Suprapubic skin (tissue), 4 donors: Measurements from ENCODE around the gene DNM3. TPM values are rescaled to one million over a fixed set of nuclear protein-coding genes. Genes with fewer than 3 reads are reported as not detected.

ENCODE experiments used
- DNase-seq, 2 donors: peaks; one replicate each; pipeline ENCODE4 v3.0.0-alpha.2; 2019; ENCODE audit warnings: low spot score in 2 of 2
- H3K27ac ChIP-seq: fragments of 200-600 bp; sonication (generic); one replicate; pipeline ENCODE4 v1.5.1; 2019
- H3K27me3 ChIP-seq: fragments of 200-600 bp; sonication (generic); one replicate; pipeline ENCODE4 v1.5.1; 2019
- H3K36me3 ChIP-seq: fragments of 200-600 bp; sonication (generic); one replicate; pipeline ENCODE4 v1.5.1; 2019
- H3K4me1 ChIP-seq: fragments of 200-600 bp; sonication (generic); one replicate; pipeline ENCODE4 v1.5.1; 2019
- H3K4me3 ChIP-seq: fragments of 200-600 bp; sonication (generic); one replicate; pipeline ENCODE4 v1.5.1; 2019; ENCODE audit warnings: mild to moderate bottlenecking
- H3K9me3 ChIP-seq: fragments of 200-600 bp; sonication (generic); one replicate; pipeline ENCODE4 v1.5.1; 2019
- EP300 ChIP-seq: sonication (generic); formaldehyde crosslinking; IDR thresholded peaks from one replicate; pipeline ENCODE4 v1.6.1; 2017; ENCODE audit warnings: antibody characterized with exemption
- POLR2A ChIP-seq, 2 donors: fragments of 450-650 bp; IDR thresholded peaks; one replicate each; pipeline ENCODE4 v1.6.1; 2017; ENCODE audit warnings: antibody characterized with exemption in 2 of 2, mild to moderate bottlenecking in 2 of 2, moderate library complexity in 2 of 2
- POLR2AphosphoS5 ChIP-seq, 3 donors: sonication (generic); formaldehyde crosslinking; IDR thresholded peaks; one replicate each; pipeline ENCODE4 v1.6.1; 2017; ENCODE audit warnings: antibody characterized with exemption in 3 of 3
- WGBS: methylation state at CpG from one replicate; pipeline ENCODE4 v1.1.5; 2018; 5-methylcytosine and 5-hydroxymethylcytosine counted together
- total RNA-seq, 4 donors: library from RNA; depleted of rRNA; stranded (reverse); fragments of >200 nt; gene quantifications; one replicate each; pipeline ENCODE4 v1.1.0, GENCODE V29; 2016
- TF ChIP-seq, protein P1 (sequence below), 2 donors: fragments of 200-600 bp in 1 of 2; fragments of 450-650 bp in 1 of 2; sonication (generic) in 1 of 2; IDR thresholded peaks; one replicate each; pipeline ENCODE4 v1.5.1; 2016 to 2019; ENCODE audit warnings: antibody characterized with exemption in 2 of 2, mild to moderate bottlenecking in 1 of 2, moderate library complexity in 1 of 2

DNM3 gene
- total RNA-seq, 4 donors from 2014 or later: 1.6 to 11.7 (median 3.7) TPM

DNA sequence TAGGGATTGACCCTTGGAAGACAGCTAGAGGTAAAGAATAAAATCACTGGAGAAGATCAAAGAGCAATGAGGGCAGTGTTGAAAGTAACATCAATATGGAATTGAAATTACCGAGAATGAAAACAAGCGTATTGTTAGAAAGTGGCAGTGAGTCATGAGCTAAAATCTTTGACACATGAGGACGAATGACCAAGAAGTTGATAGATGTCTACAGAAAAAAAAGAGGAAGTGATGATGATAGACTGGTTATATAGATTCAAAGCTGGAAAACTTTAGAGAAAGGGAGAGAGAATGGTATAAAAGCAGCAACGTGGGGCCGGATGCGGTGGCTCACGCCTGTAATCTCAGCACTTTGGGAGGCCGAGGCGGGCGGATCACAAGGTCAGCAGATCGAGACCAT lies 12.5 kb upstream of the DNM3 start:
- DNase-seq: no peak
- Histone ChIP-seq H3K4me1 (no peaks in the 10 kb centered on the region), H3K36me3 (no peaks in the 10 kb centered on the region), H3K4me3 (no peak overlapping the region), H3K27me3 (no peaks in the 10 kb centered on the region), H3K9me3 (no peaks in the 10 kb centered on the region), H3K27ac (no peak overlapping the region)
- TF ChIP-seq POLR2A (IDR thresholded peaks at IDR 0.05): no peak
- TF ChIP-seq, protein P1, sequence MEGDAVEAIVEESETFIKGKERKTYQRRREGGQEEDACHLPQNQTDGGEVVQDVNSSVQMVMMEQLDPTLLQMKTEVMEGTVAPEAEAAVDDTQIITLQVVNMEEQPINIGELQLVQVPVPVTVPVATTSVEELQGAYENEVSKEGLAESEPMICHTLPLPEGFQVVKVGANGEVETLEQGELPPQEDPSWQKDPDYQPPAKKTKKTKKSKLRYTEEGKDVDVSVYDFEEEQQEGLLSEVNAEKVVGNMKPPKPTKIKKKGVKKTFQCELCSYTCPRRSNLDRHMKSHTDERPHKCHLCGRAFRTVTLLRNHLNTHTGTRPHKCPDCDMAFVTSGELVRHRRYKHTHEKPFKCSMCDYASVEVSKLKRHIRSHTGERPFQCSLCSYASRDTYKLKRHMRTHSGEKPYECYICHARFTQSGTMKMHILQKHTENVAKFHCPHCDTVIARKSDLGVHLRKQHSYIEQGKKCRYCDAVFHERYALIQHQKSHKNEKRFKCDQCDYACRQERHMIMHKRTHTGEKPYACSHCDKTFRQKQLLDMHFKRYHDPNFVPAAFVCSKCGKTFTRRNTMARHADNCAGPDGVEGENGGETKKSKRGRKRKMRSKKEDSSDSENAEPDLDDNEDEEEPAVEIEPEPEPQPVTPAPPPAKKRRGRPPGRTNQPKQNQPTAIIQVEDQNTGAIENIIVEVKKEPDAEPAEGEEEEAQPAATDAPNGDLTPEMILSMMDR (IDR thresholded peaks at IDR 0.05): no peak
- no peak for TF ChIP-seq POLR2AphosphoS5 (IDR thresholded peaks at IDR 0.05)
- TF ChIP-seq EP300: no peak
- 93% methylated on average over 11 of the region's 11 CpGs for WGBS

- no peak for DNase-seq
- H3K4me3 ChIP-seq: no peak overlapping the region
- H3K9me3 ChIP-seq: no peaks in the 10 kb centered on the region
- 58% methylated on average over 4 of the region's 4 CpGs for WGBS
- H3K4me1 ChIP-seq: no peaks in the 10 kb centered on the region
- no peaks in the 10 kb centered on the region for H3K36me3 ChIP-seq
- H3K27me3 ChIP-seq: no peaks in the 10 kb centered on the region
- H3K27ac ChIP-seq: no peak overlapping the region
- no peak for TF ChIP-seq POLR2A (IDR thresholded peaks at IDR 0.05)
- no peak for TF ChIP-seq POLR2AphosphoS5 (IDR thresholded peaks at IDR 0.05)
- no peak for TF ChIP-seq EP300
Observed at GRCh38 chr1:171833091-171833825, 8.0 kb upstream of the DNM3 start.

DNA sequence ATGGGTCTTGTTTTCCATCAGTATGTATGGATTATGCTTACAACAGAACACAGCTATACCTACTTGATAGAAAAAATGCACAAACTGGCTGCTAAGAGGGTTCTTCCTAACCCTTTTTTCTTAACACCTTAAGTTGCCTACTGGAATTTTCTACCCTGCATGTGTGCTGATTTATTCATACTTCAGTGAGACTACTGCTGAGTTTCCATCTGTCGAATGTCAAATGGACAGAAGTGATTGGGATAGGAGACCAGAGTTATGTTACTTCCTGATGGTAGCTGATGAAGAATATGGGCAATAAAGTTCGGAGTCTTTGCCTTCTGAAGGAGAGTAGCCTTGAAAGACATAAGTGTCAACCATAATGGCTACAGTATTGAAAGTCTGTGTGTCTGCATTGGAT lies 6.5 kb upstream of the DNM3 start:
- DNase-seq: no peak
- Histone ChIP-seq H3K9me3 (no peaks in the 10 kb centered on the region), H3K4me3 (no peak overlapping the region), H3K27me3 (no peaks in the 10 kb centered on the region), H3K36me3 (no peaks in the 10 kb centered on the region), H3K27ac (no peak overlapping the region), H3K4me1 (no peaks in the 10 kb centered on the region)
- 89% methylated on average over 2 of the region's 2 CpGs for WGBS
- no peak for TF ChIP-seq POLR2AphosphoS5 (IDR thresholded peaks at IDR 0.05)
- TF ChIP-seq POLR2A (IDR thresholded peaks at IDR 0.05): no peak
- TF ChIP-seq, protein P1 (IDR thresholded peaks at IDR 0.05): no peak
- no peak for TF ChIP-seq EP300

DNA sequence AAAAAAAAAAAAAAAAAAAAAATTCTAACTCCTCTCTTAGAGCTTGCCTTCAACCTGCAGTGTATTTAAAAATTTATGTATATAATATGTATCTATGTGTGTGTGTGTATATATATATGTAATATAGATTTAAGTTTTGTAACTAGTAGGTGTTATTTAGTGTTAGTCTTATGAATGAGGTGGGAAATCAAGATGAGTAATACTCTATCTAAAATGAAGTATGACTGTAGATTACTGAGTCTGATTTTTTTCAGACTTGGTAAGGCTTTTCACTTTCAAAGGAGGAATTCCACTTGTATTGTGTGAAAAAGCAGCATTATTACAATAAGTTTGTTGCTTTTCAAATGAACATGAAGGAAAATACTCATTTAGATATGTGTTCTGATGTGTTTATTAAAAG lies 5.4 kb upstream of the DNM3 start:
- H3K27ac ChIP-seq: no peak overlapping the region
- no peak for DNase-seq
- H3K9me3 ChIP-seq: no peaks in the 10 kb centered on the region
- no peak for TF ChIP-seq EP300
- TF ChIP-seq, protein P1 (IDR thresholded peaks at IDR 0.05): no peak
- TF ChIP-seq POLR2A (IDR thresholded peaks at IDR 0.05): no peak
- no peak for TF ChIP-seq POLR2AphosphoS5 (IDR thresholded peaks at IDR 0.05)
- no peaks in the 10 kb centered on the region for H3K27me3 ChIP-seq
- H3K4me1 ChIP-seq: no peaks in the 10 kb centered on the region
- no peak overlapping the region for H3K4me3 ChIP-seq
- no peaks in the 10 kb centered on the region for H3K36me3 ChIP-seq

- 4% methylated on average over 15 of the region's 40 CpGs for WGBS
- Histone ChIP-seq H3K4me1 (peaks cover 12% of the 10 kb centered on the region), H3K9me3 (no peaks in the 10 kb centered on the region), H3K27me3 (no peaks in the 10 kb centered on the region), H3K4me3 (peak overlapping the region; percentile 73), H3K27ac (no peak overlapping the region), H3K36me3 (no peaks in the 10 kb centered on the region)
- DNase-seq: peak in 1 of 2 donors; percentile 61
- TF ChIP-seq EP300 (no peak), POLR2A (IDR thresholded peaks at IDR 0.05) (no peak)
- TF ChIP-seq, protein P1 (IDR thresholded peaks at IDR 0.05): no peak
Observed at GRCh38 chr1:171841931-171842761, 848 bp downstream of the DNM3 start.
